ENCODE measurements around the gene TMEM62. TPM values are rescaled to one million over a fixed set of nuclear protein-coding genes. Genes with fewer than 3 reads are reported as not detected.

TMEM62 gene
- 10 to 100 TPM; 13.2 to 18.1 TPM for total RNA-seq
- 11.2 TPM for polyA plus RNA-seq

DNA sequence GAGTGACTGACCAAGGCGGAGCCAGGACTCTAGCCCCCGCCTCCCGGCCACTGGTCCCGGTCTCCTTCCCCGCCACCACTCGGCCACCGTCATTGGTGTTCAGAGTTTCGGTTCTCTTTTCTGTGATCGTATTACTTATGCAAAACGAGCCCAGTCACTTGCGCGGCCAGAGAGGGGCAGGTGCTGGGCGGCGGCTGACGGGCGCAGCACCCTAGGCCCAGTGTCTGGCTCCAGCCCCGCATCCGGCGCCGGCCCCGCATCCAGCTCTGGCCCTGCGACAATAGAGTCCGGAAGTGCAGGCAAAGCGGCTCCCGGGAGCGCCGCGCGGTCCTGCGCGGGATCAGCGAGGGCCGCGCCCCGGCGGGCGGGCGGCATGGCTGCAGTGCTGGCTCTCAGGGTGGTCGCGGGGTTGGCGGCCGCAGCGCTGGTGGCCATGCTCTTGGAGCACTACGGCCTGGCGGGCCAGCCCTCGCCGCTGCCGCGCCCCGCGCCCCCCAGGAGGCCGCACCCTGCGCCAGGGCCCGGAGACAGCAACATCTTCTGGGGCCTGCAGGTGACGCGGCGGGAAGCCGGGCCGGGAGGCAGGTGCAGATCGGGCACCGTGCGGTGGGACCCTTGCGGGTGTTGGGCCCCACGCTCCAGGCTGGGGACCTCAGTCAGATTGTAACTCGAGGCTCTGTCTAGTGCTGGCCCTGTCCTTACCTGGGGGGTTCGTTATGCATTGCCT, at the start of gene TMEM62:
TSS of gene TMEM62 (plus strand) at position 157 of the 727 bp plus-strand sequence. CDS start at position 374, 217 bp downstream.
- POLR2A ChIA-PET: interaction anchor here (0.8 kb wide), 1 partner anchor 860 kb away, joined by 3 read pairs; no protein-coding TSS in a partner anchor
- H3K36me3 Mint-ChIP-seq: peaks cover 2 to 35% (median 10%) of the 10 kb centered on the region in 3 donors
- CTCF ChIA-PET: no interaction called here
- H3K4me1 Mint-ChIP-seq: peaks cover 25 to 38% (median 27%) of the 10 kb centered on the region in 3 donors
- H3K9me3 ChIP-seq (ENCODE audit: low read length): no peaks in the 10 kb centered on the region
- DNase-seq: peak; percentile 50 to 76 (median 58)
- H3K27ac ChIP-seq (ENCODE audit: low read depth, low read length): peak within 1 kb of the TSS; percentile 79
- peaks cover 26% of the 10 kb centered on the region for H3K4me1 ChIP-seq (ENCODE audit: insufficient read depth, low read length)
- peaks cover 12% of the 10 kb centered on the region for H3K36me3 ChIP-seq (ENCODE audit: insufficient read depth, low read length)
- peak within 1 kb of the TSS; percentile 92 for H3K4me3 ChIP-seq (ENCODE audit: low read length)
- H3K27me3 ChIP-seq (ENCODE audit: insufficient read depth, low read length, poor library complexity, severe bottlenecking): no peaks in the 10 kb centered on the region
- peaks cover 2 to 4% (median 3%) of the 10 kb centered on the region in 5 donors for H3K9me3 Mint-ChIP-seq
- H3K4me3 Mint-ChIP-seq: peak within 1 kb of the TSS; percentile 89 to 98 (median 96)
- peak within 1 kb of the TSS; percentile 81 to 98 (median 96) for H3K27ac Mint-ChIP-seq
- peaks cover 0 to 3% of the 10 kb centered on the region in 2 donors for H3K27me3 Mint-ChIP-seq

DNA sequence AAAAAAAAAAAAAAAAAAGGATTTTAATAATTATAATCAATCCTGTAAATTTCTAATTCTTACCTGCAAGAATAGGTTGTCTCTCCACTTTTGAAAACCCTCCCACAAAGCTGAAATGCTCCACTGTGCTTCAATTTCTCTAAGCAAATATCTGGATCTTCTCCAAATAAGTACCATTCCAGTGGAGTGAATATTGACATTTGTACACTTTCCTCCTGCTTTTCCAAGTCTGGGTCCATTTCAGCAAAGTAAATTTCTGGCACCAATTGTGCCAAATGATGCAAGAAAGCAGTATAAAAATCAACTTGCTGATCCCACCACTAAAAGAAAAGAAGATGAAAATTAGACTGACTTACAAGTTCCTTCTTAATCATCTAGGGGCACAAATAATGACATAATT, 47.5 kb upstream of the TMEM62 start:
- Mint-ChIP-seq H3K4me1 (peaks cover 35 to 56% (median 54%) of the 10 kb centered on the region in 3 donors), H3K27me3 (no peaks in the 10 kb centered on the region), H3K9me3 (no peaks in the 10 kb centered on the region), H3K4me3 (no peak overlapping the region), H3K27ac (peak overlapping the region in 3 of 8 donors; percentile 17 to 76 (median 33)), H3K36me3 (peaks cover 0 to 59% (median 16%) of the 10 kb centered on the region in 3 donors)
- Histone ChIP-seq H3K9me3 (ENCODE audit: low read length) (no peaks in the 10 kb centered on the region), H3K27ac (ENCODE audit: low read depth, low read length) (no peak overlapping the region), H3K4me3 (ENCODE audit: low read length) (no peak overlapping the region), H3K27me3 (ENCODE audit: insufficient read depth, low read length, poor library complexity, severe bottlenecking) (no peaks in the 10 kb centered on the region), H3K4me1 (ENCODE audit: insufficient read depth, low read length) (no peaks in the 10 kb centered on the region), H3K36me3 (ENCODE audit: insufficient read depth, low read length) (no peaks in the 10 kb centered on the region)
- ChIA-PET CTCF (no interaction called here), POLR2A (interaction anchor here (0.6 kb wide), 1 partner anchor 294 kb away, joined by 4 read pairs; no protein-coding TSS in a partner anchor)
- no peak for DNase-seq

DNA sequence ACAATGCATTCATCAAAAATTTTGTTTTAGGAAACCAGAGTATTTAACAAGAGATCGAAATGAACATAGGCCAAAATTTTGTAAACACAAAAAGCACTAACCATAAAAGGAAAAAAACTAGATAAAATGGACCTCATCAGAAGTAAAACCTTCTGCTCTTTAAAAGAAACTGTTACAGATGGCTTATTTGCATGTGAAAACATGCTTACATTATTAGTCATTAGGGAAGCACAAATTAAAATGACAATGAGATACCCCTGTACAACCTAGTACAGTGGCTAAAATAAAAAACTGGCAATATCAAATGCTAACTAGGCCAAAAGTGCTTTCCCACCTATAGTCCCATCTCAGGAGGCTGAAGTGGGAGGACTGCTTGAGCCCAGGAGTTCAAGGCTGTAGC, 46.8 kb upstream of the TMEM62 start:
- Mint-ChIP-seq H3K4me3 (no peak overlapping the region), H3K27ac (peak overlapping the region in 4 of 8 donors; percentile 22 to 76 (median 46)), H3K4me1 (peaks cover 35 to 58% (median 56%) of the 10 kb centered on the region in 3 donors), H3K36me3 (peaks cover 0 to 53% (median 16%) of the 10 kb centered on the region in 3 donors), H3K9me3 (no peaks in the 10 kb centered on the region), H3K27me3 (no peaks in the 10 kb centered on the region)
- ChIA-PET CTCF (no interaction called here), POLR2A (no interaction called here)
- H3K9me3 ChIP-seq (ENCODE audit: low read length): no peaks in the 10 kb centered on the region
- DNase-seq: no peak
- H3K36me3 ChIP-seq (ENCODE audit: insufficient read depth, low read length): no peaks in the 10 kb centered on the region
- H3K27ac ChIP-seq (ENCODE audit: low read depth, low read length): no peak overlapping the region
- no peak overlapping the region for H3K4me3 ChIP-seq (ENCODE audit: low read length)
- no peaks in the 10 kb centered on the region for H3K4me1 ChIP-seq (ENCODE audit: insufficient read depth, low read length)
- no peaks in the 10 kb centered on the region for H3K27me3 ChIP-seq (ENCODE audit: insufficient read depth, low read length, poor library complexity, severe bottlenecking)

DNA sequence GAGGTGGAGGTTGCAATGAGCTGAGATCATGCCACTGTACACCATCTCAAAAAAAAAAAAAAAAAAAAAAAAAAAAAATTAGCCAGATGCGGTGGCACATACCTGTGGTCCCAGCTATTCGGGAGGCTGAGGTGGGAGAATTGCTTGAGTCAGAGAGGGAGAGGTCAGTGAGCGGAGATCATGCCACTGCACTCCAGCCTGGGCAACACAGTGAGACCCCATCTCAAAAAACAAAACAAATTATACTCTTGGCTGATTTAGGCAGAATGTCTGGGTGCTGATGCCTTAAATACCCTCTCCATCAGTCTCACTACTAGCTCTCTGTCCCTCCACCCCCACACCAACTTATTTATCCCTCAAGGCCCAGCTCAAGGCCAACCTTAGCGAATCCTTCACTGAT, 41.5 kb upstream of the TMEM62 start:
- H3K9me3 Mint-ChIP-seq: no peaks in the 10 kb centered on the region
- Histone ChIP-seq H3K27me3 (ENCODE audit: insufficient read depth, low read length, poor library complexity, severe bottlenecking) (no peaks in the 10 kb centered on the region), H3K9me3 (ENCODE audit: low read length) (no peaks in the 10 kb centered on the region), H3K4me3 (ENCODE audit: low read length) (no peak overlapping the region), H3K36me3 (ENCODE audit: insufficient read depth, low read length) (no peaks in the 10 kb centered on the region), H3K4me1 (ENCODE audit: insufficient read depth, low read length) (peaks cover 10% of the 10 kb centered on the region), H3K27ac (ENCODE audit: low read depth, low read length) (no peak overlapping the region)
- POLR2A ChIA-PET: no interaction called here
- H3K27me3 Mint-ChIP-seq: no peaks in the 10 kb centered on the region
- peak overlapping the region in 1 of 8 donors; percentile 44 for H3K27ac Mint-ChIP-seq
- CTCF ChIA-PET: no interaction called here
- peak overlapping the region in 1 of 7 donors; percentile 6 for H3K4me3 Mint-ChIP-seq
- peaks cover 46 to 71% (median 64%) of the 10 kb centered on the region in 3 donors for H3K4me1 Mint-ChIP-seq
- no peak for DNase-seq
- peaks cover 0 to 48% (median 16%) of the 10 kb centered on the region in 3 donors for H3K36me3 Mint-ChIP-seq

DNA sequence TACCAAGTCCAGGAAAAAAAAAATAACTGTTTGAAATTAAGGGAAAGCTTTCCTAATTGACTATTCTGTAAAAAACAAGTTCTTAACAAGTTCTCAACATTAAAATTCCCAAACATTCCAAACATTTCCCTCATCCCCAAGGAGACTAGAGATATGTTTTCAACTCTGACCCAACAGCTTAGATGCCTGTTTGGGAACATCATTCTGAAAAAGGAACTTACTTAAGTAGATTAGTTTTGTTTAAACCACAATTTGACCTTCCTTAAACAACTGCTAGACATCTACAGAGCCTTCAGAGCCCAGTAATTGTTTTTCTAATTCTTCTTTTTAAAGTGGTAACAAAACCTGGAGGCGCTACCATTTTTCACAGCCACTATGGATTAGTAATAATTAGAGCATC, 40.4 kb upstream of the TMEM62 start:
- Histone ChIP-seq H3K36me3 (ENCODE audit: insufficient read depth, low read length) (no peaks in the 10 kb centered on the region), H3K27me3 (ENCODE audit: insufficient read depth, low read length, poor library complexity, severe bottlenecking) (no peaks in the 10 kb centered on the region), H3K9me3 (ENCODE audit: low read length) (no peaks in the 10 kb centered on the region), H3K4me1 (ENCODE audit: insufficient read depth, low read length) (peaks cover 11% of the 10 kb centered on the region), H3K27ac (ENCODE audit: low read depth, low read length) (no peak overlapping the region), H3K4me3 (ENCODE audit: low read length) (no peak overlapping the region)
- Mint-ChIP-seq H3K9me3 (no peaks in the 10 kb centered on the region), H3K27ac (no peak overlapping the region), H3K27me3 (no peaks in the 10 kb centered on the region), H3K4me1 (peaks cover 53 to 76% (median 65%) of the 10 kb centered on the region in 3 donors), H3K36me3 (peaks cover 0 to 57% (median 23%) of the 10 kb centered on the region in 3 donors), H3K4me3 (no peak overlapping the region)
- ChIA-PET POLR2A (no interaction called here), CTCF (no interaction called here)
- no peak for DNase-seq

DNA sequence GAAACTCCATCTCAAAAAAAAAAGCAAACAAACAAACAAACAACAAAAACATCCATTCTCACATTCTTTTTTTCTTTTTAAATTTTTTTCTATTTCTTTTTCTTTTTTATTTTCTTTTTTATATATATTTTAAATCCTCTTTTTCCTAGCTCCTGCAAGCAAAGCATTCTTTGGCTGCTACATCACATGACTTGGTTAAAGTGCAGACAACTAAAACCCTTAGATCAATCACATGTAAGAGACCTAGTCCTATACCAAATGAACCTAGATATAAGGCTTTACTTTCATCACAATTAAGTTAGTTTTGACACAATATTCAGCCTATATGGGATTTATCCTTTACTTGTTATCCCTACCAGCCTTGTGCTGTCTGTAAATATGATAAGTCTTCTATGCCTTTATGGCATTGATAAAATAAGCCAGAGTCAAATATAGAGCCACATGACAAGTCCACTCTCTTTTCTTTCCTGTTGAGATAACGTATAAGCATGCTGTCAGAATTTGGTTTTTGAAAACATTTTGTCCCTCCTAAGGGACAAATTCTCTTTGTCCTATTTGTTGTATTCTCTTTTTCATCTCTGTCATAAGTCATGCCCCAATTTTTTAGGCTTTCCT, 38.9 kb upstream of the TMEM62 start:
- Mint-ChIP-seq H3K27ac (peak overlapping the region in 3 of 8 donors; percentile 6 to 65 (median 6)), H3K9me3 (no peaks in the 10 kb centered on the region), H3K36me3 (peaks cover 0 to 60% (median 23%) of the 10 kb centered on the region in 3 donors), H3K27me3 (no peaks in the 10 kb centered on the region), H3K4me1 (peaks cover 56 to 82% (median 68%) of the 10 kb centered on the region in 3 donors), H3K4me3 (no peak overlapping the region)
- CTCF ChIA-PET: interaction anchor here (1.0 kb wide), 1 partner anchor 45 kb away, joined by 3 read pairs; no protein-coding TSS in a partner anchor
- H3K27me3 ChIP-seq (ENCODE audit: insufficient read depth, low read length, poor library complexity, severe bottlenecking): no peaks in the 10 kb centered on the region
- no peak for DNase-seq
- H3K9me3 ChIP-seq (ENCODE audit: low read length): no peaks in the 10 kb centered on the region
- H3K27ac ChIP-seq (ENCODE audit: low read depth, low read length): peak overlapping the region; percentile 52
- H3K4me3 ChIP-seq (ENCODE audit: low read length): no peak overlapping the region
- no peaks in the 10 kb centered on the region for H3K36me3 ChIP-seq (ENCODE audit: insufficient read depth, low read length)
- POLR2A ChIA-PET: no interaction called here
- H3K4me1 ChIP-seq (ENCODE audit: insufficient read depth, low read length): peaks cover 11% of the 10 kb centered on the region

DNA sequence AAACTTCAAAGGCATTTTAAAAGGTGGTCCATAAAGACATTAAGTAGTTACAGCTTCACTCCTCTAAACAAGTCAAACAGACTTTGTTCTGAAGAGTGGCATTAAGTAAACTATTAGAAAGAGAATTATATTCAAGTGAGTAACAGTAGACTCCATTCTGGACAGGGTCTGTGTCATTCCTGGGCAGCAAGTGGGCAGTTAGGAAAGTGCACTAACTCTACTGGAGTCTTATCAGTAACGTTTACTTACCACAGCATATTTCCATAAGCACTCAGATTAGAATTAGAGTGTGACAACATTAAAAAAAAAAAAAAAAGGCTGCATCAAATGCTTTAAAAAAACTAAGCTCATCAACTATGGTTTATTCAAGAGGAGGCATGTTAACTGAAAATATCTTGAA, 38.1 kb upstream of the TMEM62 start:
- H3K27me3 Mint-ChIP-seq: no peaks in the 10 kb centered on the region
- peak overlapping the region; percentile 52 for H3K27ac ChIP-seq (ENCODE audit: low read depth, low read length)
- H3K4me3 ChIP-seq (ENCODE audit: low read length): no peak overlapping the region
- peaks cover 11% of the 10 kb centered on the region for H3K4me1 ChIP-seq (ENCODE audit: insufficient read depth, low read length)
- peaks cover 55 to 81% (median 68%) of the 10 kb centered on the region in 3 donors for H3K4me1 Mint-ChIP-seq
- H3K9me3 Mint-ChIP-seq: no peaks in the 10 kb centered on the region
- H3K4me3 Mint-ChIP-seq: no peak overlapping the region
- POLR2A ChIA-PET: interaction anchor here (0.6 kb wide), 1 partner anchor 89 kb away, joined by 5 read pairs; no protein-coding TSS in a partner anchor
- no peaks in the 10 kb centered on the region for H3K36me3 ChIP-seq (ENCODE audit: insufficient read depth, low read length)
- H3K36me3 Mint-ChIP-seq: peaks cover 2 to 61% (median 22%) of the 10 kb centered on the region in 3 donors
- peak overlapping the region in 2 of 8 donors; percentile 32 to 65 for H3K27ac Mint-ChIP-seq
- H3K27me3 ChIP-seq (ENCODE audit: insufficient read depth, low read length, poor library complexity, severe bottlenecking): no peaks in the 10 kb centered on the region
- H3K9me3 ChIP-seq (ENCODE audit: low read length): no peaks in the 10 kb centered on the region
- no peak for DNase-seq
- CTCF ChIA-PET: no interaction called here

Data from CD8-positive, alpha-beta memory T cell (primary cell).